Right atrium auricular region (tissue), 2 donors: ENCODE measurements around the gene GABARAPL1. TPM values are rescaled to one million over a fixed set of nuclear protein-coding genes. Genes with fewer than 3 reads are reported as not detected.

ENCODE experiments used
- DNase-seq: peaks from one replicate; pipeline ENCODE4 v3.0.0-alpha.2; 2019; ENCODE audit warnings: low spot score
- H3K27ac ChIP-seq, 2 donors: fragments of 200-600 bp; sonication (generic); 1 replicate in 1 of 2; 2 replicates in 1 of 2; pipeline ENCODE4 v1.5.1; 2016 to 2019
- H3K27me3 ChIP-seq, 2 donors: fragments of 200-600 bp; sonication (generic); one replicate each; pipeline versions ENCODE4 v1.5.1 to v1.6.0; 2017 to 2019
- H3K36me3 ChIP-seq: fragments of 200-600 bp; sonication (generic); one replicate; pipeline ENCODE4 v1.5.1; 2016
- H3K4me1 ChIP-seq, 2 donors: fragments of 200-600 bp; sonication (generic); one replicate each; pipeline versions ENCODE4 v1.5.1 to v1.6.0; 2017 to 2019
- H3K4me3 ChIP-seq, 2 donors: fragments of 200-600 bp; sonication (generic); 1 replicate in 1 of 2; 2 replicates in 1 of 2; pipeline ENCODE4 v1.5.1; 2017 to 2019; ENCODE audit warnings: mild to moderate bottlenecking in 1 of 2, moderate library complexity in 1 of 2
- H3K9me3 ChIP-seq, 2 donors: fragments of 200-600 bp; sonication (generic); one replicate each; pipeline ENCODE4 v1.5.1; 2019
- total RNA-seq, 2 donors: library from RNA; depleted of rRNA; stranded (reverse); fragments of >200 nt; gene quantifications; one replicate each; pipeline ENCODE4 v1.1.0, GENCODE V29; 2016
- TF ChIP-seq, protein P1 (sequence below), 2 donors: fragments of 200-600 bp; sonication (generic); IDR thresholded peaks; one replicate each; pipeline ENCODE4 v1.5.1; 2019; ENCODE audit warnings: antibody characterized with exemption in 2 of 2

The GABARAPL1 gene
- total RNA-seq, 2 donors from 2014 or later = 180 to 335 TPM

DNA sequence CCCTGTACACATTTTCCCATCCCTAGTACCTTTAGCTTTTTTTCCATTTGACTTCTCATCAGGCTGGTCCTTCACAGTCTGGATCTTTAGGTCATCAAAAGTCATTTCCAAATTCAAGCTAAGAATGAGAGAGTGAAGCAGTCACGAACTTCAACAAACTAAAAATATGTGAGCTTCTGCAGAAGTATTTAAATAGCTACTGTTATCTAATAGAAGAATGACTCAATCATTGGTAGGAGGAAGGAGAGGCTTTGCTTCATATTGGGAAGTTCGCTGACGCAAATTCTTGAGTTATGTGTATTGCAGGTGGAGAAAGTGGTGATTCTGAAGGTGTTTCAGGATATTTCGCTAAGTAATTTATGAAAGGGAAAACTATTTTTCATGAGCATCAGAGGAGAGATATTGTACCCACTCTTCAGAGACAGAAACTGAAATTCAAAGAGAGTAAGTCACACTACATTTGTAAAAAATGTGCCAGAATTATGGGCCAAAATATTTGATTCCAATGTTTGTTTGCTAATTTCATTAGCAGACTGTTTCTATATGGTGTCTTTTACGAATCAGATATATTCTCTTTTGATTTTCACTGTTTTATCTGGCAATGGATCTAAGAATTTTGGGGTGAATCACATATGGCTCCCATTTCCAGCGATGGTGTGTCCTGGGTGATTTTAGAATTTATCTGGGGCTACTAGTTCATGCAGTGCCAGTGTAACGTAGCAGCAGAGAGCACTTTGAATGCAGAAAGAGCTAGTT is 40.5 kb upstream of the GABARAPL1 start, which contains the start of gene OLR1:
OLR1 (minus strand) TSS at position 160 of the 756 bp plus-strand sequence; CDS start at position 105, 55 bp downstream.
- H3K9me3 ChIP-seq = no peaks in the 10 kb centered on the region
- no peaks in the 10 kb centered on the region for H3K36me3 ChIP-seq
- no peak within 1 kb of the TSS for H3K27ac ChIP-seq
- no peak for DNase-seq
- TF ChIP-seq, protein P1, sequence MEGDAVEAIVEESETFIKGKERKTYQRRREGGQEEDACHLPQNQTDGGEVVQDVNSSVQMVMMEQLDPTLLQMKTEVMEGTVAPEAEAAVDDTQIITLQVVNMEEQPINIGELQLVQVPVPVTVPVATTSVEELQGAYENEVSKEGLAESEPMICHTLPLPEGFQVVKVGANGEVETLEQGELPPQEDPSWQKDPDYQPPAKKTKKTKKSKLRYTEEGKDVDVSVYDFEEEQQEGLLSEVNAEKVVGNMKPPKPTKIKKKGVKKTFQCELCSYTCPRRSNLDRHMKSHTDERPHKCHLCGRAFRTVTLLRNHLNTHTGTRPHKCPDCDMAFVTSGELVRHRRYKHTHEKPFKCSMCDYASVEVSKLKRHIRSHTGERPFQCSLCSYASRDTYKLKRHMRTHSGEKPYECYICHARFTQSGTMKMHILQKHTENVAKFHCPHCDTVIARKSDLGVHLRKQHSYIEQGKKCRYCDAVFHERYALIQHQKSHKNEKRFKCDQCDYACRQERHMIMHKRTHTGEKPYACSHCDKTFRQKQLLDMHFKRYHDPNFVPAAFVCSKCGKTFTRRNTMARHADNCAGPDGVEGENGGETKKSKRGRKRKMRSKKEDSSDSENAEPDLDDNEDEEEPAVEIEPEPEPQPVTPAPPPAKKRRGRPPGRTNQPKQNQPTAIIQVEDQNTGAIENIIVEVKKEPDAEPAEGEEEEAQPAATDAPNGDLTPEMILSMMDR (IDR thresholded peaks at IDR 0.05) = no peak
- H3K27me3 ChIP-seq = no peaks in the 10 kb centered on the region
- no peak within 1 kb of the TSS for H3K4me3 ChIP-seq
- H3K4me1 ChIP-seq = no peaks in the 10 kb centered on the region

DNA sequence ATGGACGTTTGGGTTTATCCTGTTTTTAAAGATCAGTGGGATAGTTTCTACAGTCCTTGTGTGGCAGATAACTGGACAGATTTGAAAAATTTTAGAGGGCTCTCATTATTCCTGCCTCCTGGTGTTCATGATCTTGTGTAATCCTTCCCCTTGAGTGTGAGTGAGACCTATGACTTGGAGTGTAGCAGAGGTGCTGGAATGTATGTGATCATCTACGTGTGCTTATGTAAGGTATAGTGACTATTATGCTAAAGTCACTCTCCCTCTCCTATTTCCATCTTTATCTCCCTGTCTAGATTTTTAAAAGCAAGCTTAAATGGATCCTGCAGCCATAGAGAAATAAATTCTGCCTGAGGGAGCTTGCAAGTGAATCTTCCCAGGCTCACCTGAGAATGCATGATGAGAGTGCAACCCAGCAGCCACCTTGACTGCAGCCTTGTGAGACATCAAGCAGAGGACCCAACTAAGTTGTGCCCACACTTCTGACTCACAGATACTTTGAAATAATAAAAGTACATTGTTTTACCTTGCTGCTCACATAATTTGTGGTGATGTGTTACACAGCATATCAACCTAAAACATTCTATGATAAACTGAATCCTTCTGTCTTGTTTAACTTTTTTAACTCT is 37.6 kb upstream of the GABARAPL1 start:
- DNase-seq = no peak
- Histone ChIP-seq H3K27me3 (no peaks in the 10 kb centered on the region), H3K4me3 (no peak overlapping the region), H3K9me3 (no peaks in the 10 kb centered on the region), H3K36me3 (no peaks in the 10 kb centered on the region), H3K4me1 (no peaks in the 10 kb centered on the region), H3K27ac (no peak overlapping the region)
- TF ChIP-seq, protein P1 (IDR thresholded peaks at IDR 0.05) = no peak

DNA sequence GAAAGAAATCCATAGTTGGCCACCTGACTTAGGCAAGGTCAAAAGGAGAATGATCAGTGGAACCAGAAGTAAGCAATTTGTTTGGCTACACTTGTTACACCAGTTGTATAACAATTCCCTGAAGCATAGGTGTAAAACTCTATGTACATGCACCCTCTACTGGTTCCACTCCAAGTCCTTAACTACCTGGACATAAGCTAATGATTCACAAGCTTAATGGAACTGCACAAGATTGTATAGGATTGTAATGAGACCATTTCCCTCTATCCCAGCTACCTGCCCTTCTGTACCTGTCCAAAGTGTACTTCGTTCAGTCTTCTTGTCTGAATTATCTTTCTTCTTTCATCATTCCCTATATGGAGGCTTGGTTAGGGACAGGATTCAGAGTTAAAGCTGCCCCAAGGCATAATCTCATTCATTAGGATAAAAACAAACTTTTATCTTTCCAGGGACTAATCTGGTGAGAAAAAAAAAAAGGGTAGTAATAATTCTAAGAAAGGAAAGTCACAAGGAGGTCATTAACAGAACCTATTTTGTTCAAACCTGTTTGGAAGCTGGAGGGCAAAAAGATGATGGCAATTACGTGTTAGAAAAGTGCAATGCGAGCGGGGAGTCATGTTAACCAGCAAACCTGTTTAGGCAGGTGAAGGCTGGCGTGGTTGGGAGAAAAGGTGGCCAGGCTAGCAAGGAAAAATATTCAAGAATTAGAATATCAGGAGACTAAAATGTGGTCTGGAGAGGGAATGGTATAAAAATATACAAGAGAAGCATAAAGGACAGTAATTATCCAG is 36.6 kb upstream of the GABARAPL1 start:
- Histone ChIP-seq H3K4me1 (no peaks in the 10 kb centered on the region), H3K27ac (no peak overlapping the region), H3K36me3 (no peaks in the 10 kb centered on the region), H3K9me3 (no peaks in the 10 kb centered on the region), H3K27me3 (no peaks in the 10 kb centered on the region), H3K4me3 (no peak overlapping the region)
- TF ChIP-seq, protein P1 (IDR thresholded peaks at IDR 0.05) = no peak
- DNase-seq = no peak

DNA sequence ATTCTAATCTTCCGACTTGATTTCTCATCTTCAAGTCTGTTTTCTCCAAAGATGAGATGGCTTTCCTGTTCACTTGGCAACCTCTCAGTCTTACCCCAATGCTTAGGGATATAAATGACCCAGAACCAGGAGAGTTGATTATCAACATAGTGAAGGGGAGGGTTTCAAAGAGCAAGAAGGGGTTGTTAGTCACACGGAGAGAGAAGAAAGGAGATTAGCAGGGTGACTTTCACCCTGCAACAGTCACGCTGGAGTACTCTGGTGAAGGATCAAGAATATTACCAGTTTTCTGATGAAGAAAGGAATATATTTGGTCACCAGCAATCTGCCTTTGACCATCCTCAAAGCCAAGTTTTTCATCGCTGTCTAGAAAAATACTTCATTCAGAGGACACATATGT is 33.9 kb upstream of the GABARAPL1 start, which contains the start of gene TMEM52B:
TMEM52B (plus strand) TSS at position 212 of the 400 bp plus-strand sequence. CDS start 543 bp downstream, outside the sequence.
- DNase-seq = no peak
- no peaks in the 10 kb centered on the region for H3K9me3 ChIP-seq
- H3K27me3 ChIP-seq = no peaks in the 10 kb centered on the region
- H3K36me3 ChIP-seq = no peaks in the 10 kb centered on the region
- TF ChIP-seq, protein P1 (IDR thresholded peaks at IDR 0.05) = no peak
- H3K4me1 ChIP-seq = no peaks in the 10 kb centered on the region
- H3K27ac ChIP-seq = no peak within 1 kb of the TSS
- no peak within 1 kb of the TSS for H3K4me3 ChIP-seq

DNA sequence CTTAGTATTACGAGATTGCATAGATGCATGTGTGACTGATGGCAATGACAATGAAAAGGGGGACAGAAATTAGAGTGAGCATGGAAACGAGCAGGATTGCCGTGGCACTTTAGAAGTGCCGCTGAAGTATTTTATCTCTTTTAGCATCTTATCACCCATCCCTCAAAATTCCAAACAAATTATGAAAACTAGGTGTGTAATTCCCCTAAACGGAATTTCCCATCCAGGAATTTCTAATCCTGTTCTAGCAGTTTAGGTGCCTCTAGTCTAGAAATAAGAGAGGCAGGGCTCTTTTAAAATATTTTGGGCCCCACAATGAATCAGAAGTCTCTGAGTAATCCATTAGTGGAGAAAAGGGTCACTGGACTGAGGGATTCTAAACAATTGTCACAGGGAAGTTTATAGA is 32.9 kb upstream of the GABARAPL1 start:
- Histone ChIP-seq H3K9me3 (no peaks in the 10 kb centered on the region), H3K4me3 (no peak overlapping the region), H3K4me1 (no peaks in the 10 kb centered on the region), H3K36me3 (no peaks in the 10 kb centered on the region), H3K27me3 (no peaks in the 10 kb centered on the region), H3K27ac (no peak overlapping the region)
- DNase-seq = no peak
- TF ChIP-seq, protein P1 (IDR thresholded peaks at IDR 0.05) = no peak
